SKM-1 (cell line): ENCODE measurements around the gene CYB561A3.

Experiments
- DNase-seq: peaks from one replicate; lab custom pipeline; 2025; ENCODE audit not compliant: unreplicated experiment; lab: John Stamatoyannopoulos, UW

CYB561A3 gene

DNA sequence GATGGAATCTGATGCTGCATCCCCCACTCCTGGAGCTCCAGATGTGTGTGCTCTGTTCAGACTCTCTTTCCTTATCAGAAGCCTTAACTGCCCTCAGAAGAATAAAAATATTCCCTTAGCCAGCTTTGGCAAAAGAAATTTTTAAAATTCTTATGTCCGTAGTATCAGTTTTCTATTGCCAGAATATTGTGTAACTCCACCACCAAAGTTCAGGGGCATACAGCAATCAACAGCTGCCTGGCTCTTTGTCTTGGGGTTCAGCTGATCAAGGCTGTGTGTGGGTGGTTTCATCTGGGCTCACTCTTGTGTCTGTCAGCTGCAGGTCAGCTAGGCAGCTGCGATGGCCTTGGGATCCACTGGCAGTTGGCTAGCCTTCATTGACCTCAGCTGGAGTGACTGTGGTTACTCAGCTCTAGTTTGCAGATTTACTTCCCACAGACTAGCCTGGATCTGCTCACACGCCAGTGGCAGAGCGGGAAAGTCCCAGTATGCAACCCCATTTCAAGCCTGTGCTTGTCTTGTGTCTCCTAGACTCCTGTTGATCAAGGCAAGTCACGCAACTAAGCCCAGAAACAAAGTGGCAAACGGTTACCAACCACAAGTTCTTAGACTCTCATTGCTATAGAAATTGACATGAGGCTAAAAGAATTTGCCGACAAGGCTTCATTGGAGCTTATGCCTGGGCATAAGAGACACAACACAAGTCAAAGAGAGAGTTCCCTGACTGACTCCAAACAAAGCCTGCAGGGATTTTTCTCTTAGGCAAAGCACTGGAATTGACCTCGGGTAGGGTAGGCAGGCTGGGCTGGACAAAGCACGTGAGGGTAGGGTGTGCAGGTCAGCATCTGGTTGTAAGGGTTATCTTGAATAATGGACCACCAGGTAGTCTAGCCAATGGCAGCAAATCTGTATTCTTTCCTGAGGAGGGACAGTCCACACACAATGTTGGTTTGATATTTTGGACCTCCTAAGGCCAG lies 8.0 kb upstream of the CYB561A3 start:
- DNase-seq, result no peak

DNA sequence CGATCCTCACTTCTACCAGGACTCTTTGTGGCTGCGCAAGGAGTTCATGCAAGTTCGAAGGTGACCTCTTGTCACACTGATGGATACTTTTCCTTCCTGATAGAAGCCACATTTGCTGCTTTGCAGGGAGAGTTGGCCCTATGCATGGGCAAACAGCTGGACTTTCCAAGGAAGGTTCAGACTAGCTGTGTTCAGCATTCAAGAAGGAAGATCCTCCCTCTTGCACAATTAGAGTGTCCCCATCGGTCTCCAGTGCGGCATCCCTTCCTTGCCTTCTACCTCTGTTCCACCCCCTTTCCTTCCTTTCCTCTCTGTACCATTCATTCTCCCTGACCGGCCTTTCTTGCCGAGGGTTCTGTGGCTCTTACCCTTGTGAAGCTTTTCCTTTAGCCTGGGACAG lies 7.0 kb upstream of the CYB561A3 start:
- no peak for DNase-seq

GRCh38 chr11:61367406-61367805 lies 5.7 kb upstream of the CYB561A3 start:
- no peak for DNase-seq

GRCh38 chr11:61364012-61364675 lies 2.5 kb upstream of the CYB561A3 start:
- DNase-seq, result no peak

- DNase-seq, result no peak
Observed at GRCh38 chr11:61362542-61362875, 827 bp upstream of the CYB561A3 start.

GRCh38 chr11:61361237-61361740 lies 393 bp downstream of the CYB561A3 start:
- no peak for DNase-seq

DNA sequence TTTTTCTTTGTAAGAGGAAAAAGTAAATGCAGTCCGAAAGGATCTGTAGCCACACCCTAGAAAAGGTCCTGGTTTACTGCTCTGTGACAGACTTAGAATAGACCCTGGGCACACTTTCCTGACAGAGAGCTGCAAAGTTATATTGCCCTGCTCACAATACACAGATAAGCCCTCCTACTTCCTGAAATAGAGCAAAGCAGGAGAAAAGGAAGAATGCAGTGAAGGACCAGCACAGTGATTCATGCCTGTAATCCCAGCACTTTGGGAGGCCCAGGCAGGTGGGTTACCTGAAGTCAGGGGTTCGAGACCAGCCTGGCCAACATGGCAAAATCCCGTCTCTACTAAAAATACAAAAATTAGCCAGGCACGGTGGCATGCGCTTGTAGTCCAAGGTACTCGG lies 2.2 kb downstream of the CYB561A3 start:
- no peak for DNase-seq

GRCh38 chr11:61358566-61358965 lies 3.1 kb downstream of the CYB561A3 start:
- DNase-seq, result no peak

DNA sequence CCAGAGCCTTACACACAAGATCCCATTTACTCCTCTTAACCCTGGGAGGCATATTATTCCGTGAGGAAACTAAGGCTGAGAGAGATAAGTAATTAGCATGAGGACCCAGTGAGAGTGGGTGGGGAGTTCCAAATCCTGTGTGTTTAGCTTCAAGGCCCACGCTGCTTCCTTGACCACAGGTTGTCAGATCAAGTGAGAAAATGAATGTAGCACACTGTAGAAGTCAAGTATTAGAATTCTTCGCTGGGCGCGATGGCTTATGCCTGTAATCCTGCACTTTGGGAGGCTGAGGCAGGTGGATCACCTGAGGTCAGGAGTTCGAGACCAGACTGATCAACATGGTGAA lies 3.8 kb downstream of the CYB561A3 start:
- no peak for DNase-seq

GRCh38 chr11:61357233-61357893 lies 4.3 kb downstream of the CYB561A3 start:
- peak; percentile 74 for DNase-seq

DNA sequence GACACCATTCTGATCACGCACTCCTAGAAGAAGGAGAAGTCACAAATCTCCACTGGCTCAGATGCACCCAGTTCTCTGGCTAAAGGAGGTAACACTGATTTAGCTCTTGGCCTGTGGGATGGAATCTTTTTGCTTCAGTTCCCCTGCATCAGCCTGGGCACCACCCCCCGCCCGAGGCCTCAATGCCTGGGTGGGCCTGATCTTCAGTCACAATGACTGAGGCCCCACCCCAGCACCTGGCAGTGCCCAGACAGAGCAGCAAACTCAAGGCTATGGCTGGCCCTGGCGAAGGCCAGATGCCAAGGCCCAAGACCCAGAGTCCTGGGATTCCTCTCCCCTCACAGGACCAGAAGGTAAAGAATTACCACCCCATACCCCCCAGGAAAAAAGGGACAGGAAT lies 5.0 kb downstream of the CYB561A3 start:
- no peak for DNase-seq

- no peak for DNase-seq
Observed at GRCh38 chr11:61354208-61354607, 7.5 kb downstream of the CYB561A3 start.

GRCh38 chr11:61353131-61354067 lies 8.3 kb downstream of the CYB561A3 start:
- no peak for DNase-seq

GRCh38 chr11:61352038-61352437 lies 9.6 kb downstream of the CYB561A3 start:
- DNase-seq, result no peak

GRCh38 chr11:61350803-61351202 lies 10.9 kb downstream of the CYB561A3 start:
- DNase-seq, result no peak

GRCh38 chr11:61350336-61350735 lies 11.3 kb downstream of the CYB561A3 start:
- DNase-seq, result no peak

GRCh38 chr11:61349916-61350315 lies 11.8 kb downstream of the CYB561A3 start:
- no peak for DNase-seq

- DNase-seq, result no peak
Observed at GRCh38 chr11:61349189-61349751, 12.4 kb downstream of the CYB561A3 start.

- peak; percentile 39 for DNase-seq
Observed at GRCh38 chr11:61347916-61348461, 13.7 kb downstream of the CYB561A3 start.
